HepG2 (cell line): ENCODE results near the gene CHST6. TPM values are rescaled to one million over a fixed set of nuclear protein-coding genes. Genes with fewer than 3 reads are reported as not detected.
A peak's percentile ranks its signal among the peaks of the same experiment; 100 is the strongest.

Experiments
- ARID2 ChIP-seq: sonication (generic); formaldehyde crosslinking; IDR thresholded peaks from 2 replicates; pipeline ENCODE4 v1.8.1; 2022; ENCODE audit warnings: mild to moderate bottlenecking, missing genetic modification reagents, borderline replicate concordance
- BCL6 ChIP-seq: IDR thresholded peaks from 2 replicates; pipeline ENCODE4 v1.6.1; 2016; ENCODE audit warnings: missing genetic modification reagents, missing compliant biosample characterization
- CEBPG ChIP-seq: IDR thresholded peaks from 2 replicates; pipeline ENCODE4 v1.6.1; 2016
- GABPA ChIP-seq, 2 experiments: IDR thresholded peaks; 2 replicates each; pipeline ENCODE4 v1.6.1; 2011 to 2016; ENCODE audit warnings: low read depth in 2 of 2, low read length in 1 of 2, missing biosample characterization in 1 of 2, missing genetic modification characterization in 1 of 2
- GABPB1 ChIP-seq: IDR thresholded peaks from 2 replicates; pipeline ENCODE4 v1.6.1; 2016; ENCODE audit warnings: mild to moderate bottlenecking, missing genetic modification reagents, moderate library complexity, missing compliant biosample characterization
- HNRNPK ChIP-seq: fragments of 200-400 bp; formaldehyde crosslinking; IDR thresholded peaks from 2 replicates; pipeline ENCODE4 v1.6.1; 2018; ENCODE audit warnings: low read length, low read depth, moderate library complexity, mild to moderate bottlenecking; ENCODE audit not compliant: poor library complexity, severe bottlenecking
- KMT2A ChIP-seq: sonication (generic); formaldehyde crosslinking; IDR thresholded peaks from 2 replicates; pipeline ENCODE4 v1.4.0; 2020; ENCODE audit warnings: missing genetic modification reagents
- MLLT10 ChIP-seq: sonication (generic); formaldehyde crosslinking; IDR thresholded peaks from 2 replicates; pipeline ENCODE4 v1.4.0; 2020; ENCODE audit warnings: missing genetic modification reagents
- MYC ChIP-seq: sonication (generic); formaldehyde crosslinking; IDR thresholded peaks from 2 replicates; pipeline ENCODE4 v1.9.0; 2021; ENCODE audit warnings: missing genetic modification reagents, borderline replicate concordance
- NCOR1 ChIP-seq: fragments of 200-600 bp; sonication (generic); IDR thresholded peaks from 2 replicates; pipeline ENCODE4 v1.7.0; 2017; ENCODE audit warnings: antibody characterized with exemption, low read length, borderline replicate concordance
- PAF1 ChIP-seq: IDR thresholded peaks from 2 replicates; pipeline ENCODE4 v1.6.1; 2016; ENCODE audit warnings: missing genetic modification reagents, missing compliant biosample characterization
- PCBP1 ChIP-seq: fragments of 200-400 bp; formaldehyde crosslinking; IDR thresholded peaks from 2 replicates; pipeline ENCODE4 v1.6.1; 2017; ENCODE audit warnings: mild to moderate bottlenecking, low read depth, low read length, borderline replicate concordance
- POLR2A ChIP-seq, 2 experiments: IDR thresholded peaks; 2 replicates each; pipeline ENCODE4 v1.6.1; 2011; ENCODE audit warnings: low read depth in 2 of 2, low read length in 2 of 2, mild to moderate bottlenecking in 1 of 2, moderate library complexity in 1 of 2; ENCODE audit not compliant: insufficient read depth in 1 of 2
- RFX1 ChIP-seq: fragments of 450-650 bp; IDR thresholded peaks from 2 replicates; pipeline ENCODE4 v1.6.1; 2017
- SIX1 ChIP-seq: sonication (generic); formaldehyde crosslinking; IDR thresholded peaks from 2 replicates; pipeline ENCODE4 v1.4.0; 2020; ENCODE audit warnings: missing genetic modification reagents, borderline replicate concordance
- SOX6 ChIP-seq, 2 experiments: fragments of 450-650 bp in 1 of 2; sonication (generic) in 1 of 2; formaldehyde crosslinking in 1 of 2; IDR thresholded peaks; 2 replicates each; pipeline versions ENCODE4 v1.4.0 to v1.6.1; 2017 to 2020; ENCODE audit warnings: antibody characterized with exemption in 1 of 2, mild to moderate bottlenecking in 1 of 2, missing genetic modification reagents in 1 of 2
- TFE3 ChIP-seq: IDR thresholded peaks from 2 replicates; pipeline ENCODE4 v1.6.1; 2016
- TRAFD1 ChIP-seq: sonication (generic); formaldehyde crosslinking; IDR thresholded peaks from 2 replicates; pipeline ENCODE4 v1.5.1; 2020; ENCODE audit warnings: missing genetic modification reagents, mild to moderate bottlenecking, borderline replicate concordance
- ZBTB7A ChIP-seq: sonication (generic); formaldehyde crosslinking; IDR thresholded peaks from 2 replicates; pipeline ENCODE4 v1.8.0; 2022; ENCODE audit warnings: mild to moderate bottlenecking, missing genetic modification reagents
- ZNF253 ChIP-seq: sonication (generic); formaldehyde crosslinking; IDR thresholded peaks from 2 replicates; pipeline ENCODE4 v1.8.0; 2022; ENCODE audit warnings: mild to moderate bottlenecking, missing genetic modification reagents, borderline replicate concordance
- ZNF317 ChIP-seq: sonication (generic); formaldehyde crosslinking; IDR thresholded peaks from 2 replicates; pipeline ENCODE4 v1.5.0; 2020; ENCODE audit warnings: mild to moderate bottlenecking, missing genetic modification reagents
- ZNF512B ChIP-seq: sonication (generic); formaldehyde crosslinking; IDR thresholded peaks from 2 replicates; pipeline ENCODE4 v1.5.1; 2020; ENCODE audit warnings: missing genetic modification reagents, mild to moderate bottlenecking, borderline replicate concordance
- ZNF768 ChIP-seq: sonication (generic); formaldehyde crosslinking; IDR thresholded peaks from 2 replicates; pipeline ENCODE4 v1.4.0; 2020; ENCODE audit warnings: missing genetic modification reagents
- polyA plus RNA-seq, 8 experiments: library from polyadenylated mRNA; depleted of rRNA in 3 of 8; stranded (reverse) in 7 of 8; unstranded in 1 of 8; fragments of >200 nt; fragmentation: Illumina TruSeq in 4 of 8; extraction: Trizol in 4 of 8; gene quantifications; 2 replicates each; pipeline versions ENCODE4 v1.2.1 to v1.2.3, GENCODE V29; 2011 to 2016; ENCODE audit warnings: low read depth in 4 of 8, missing spikeins in 1 of 8, mixed read lengths in 1 of 8; ENCODE audit not compliant: insufficient read depth in 1 of 8
- total RNA-seq, 5 experiments: library from RNA; depleted of rRNA; stranded (reverse); fragments of >200 nt; fragmentation: Illumina TruSeq; extraction: Trizol; gene quantifications; 2 replicates each; pipeline ENCODE4 v1.2.3, GENCODE V29; 2016; ENCODE audit warnings: low read depth in 1 of 5
- TF ChIP-seq, protein P1 (sequence below): sonication (generic); formaldehyde crosslinking; IDR thresholded peaks from 2 replicates; pipeline ENCODE4 v1.4.0; 2020; ENCODE audit warnings: missing genetic modification reagents

Gene CHST6
- total and polyA plus RNA-seq, 2 of the 13 experiments (the other 11 are each of a cell fraction or from before 2014, with no cell fraction given): 0.18 to 0.91 TPM

GRCh38 chr16:75506574-75506973 lies 11.3 kb upstream of the CHST6 start (continued):
- TF ChIP-seq, protein P1, sequence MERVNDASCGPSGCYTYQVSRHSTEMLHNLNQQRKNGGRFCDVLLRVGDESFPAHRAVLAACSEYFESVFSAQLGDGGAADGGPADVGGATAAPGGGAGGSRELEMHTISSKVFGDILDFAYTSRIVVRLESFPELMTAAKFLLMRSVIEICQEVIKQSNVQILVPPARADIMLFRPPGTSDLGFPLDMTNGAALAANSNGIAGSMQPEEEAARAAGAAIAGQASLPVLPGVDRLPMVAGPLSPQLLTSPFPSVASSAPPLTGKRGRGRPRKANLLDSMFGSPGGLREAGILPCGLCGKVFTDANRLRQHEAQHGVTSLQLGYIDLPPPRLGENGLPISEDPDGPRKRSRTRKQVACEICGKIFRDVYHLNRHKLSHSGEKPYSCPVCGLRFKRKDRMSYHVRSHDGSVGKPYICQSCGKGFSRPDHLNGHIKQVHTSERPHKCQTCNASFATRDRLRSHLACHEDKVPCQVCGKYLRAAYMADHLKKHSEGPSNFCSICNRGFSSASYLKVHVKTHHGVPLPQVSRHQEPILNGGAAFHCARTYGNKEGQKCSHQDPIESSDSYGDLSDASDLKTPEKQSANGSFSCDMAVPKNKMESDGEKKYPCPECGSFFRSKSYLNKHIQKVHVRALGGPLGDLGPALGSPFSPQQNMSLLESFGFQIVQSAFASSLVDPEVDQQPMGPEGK (CRISPR knock-in tag): peak; percentile 26; the same call in 1 of the 2 replicates
- TF ChIP-seq HNRNPK (no peak), BCL6 (CRISPR knock-in tag) (0 out of 2 replicates have a peak, but pooled peaks have one; percentile 15), ZNF317 (CRISPR knock-in tag) (no peak), RFX1 (no peak), ZNF768 (no peak), PCBP1 (no peak), ZNF512B (no peak), POLR2A (IDR thresholded peaks at IDR 0.05; ENCODE audit: insufficient read depth in 1 of 2, low read depth in 2 of 2, low read length in 2 of 2) (no peak), ARID2 (CRISPR knock-in tag) (no peak), ZBTB7A (no peak), KMT2A (CRISPR knock-in tag) (no peak), TRAFD1 (CRISPR knock-in tag) (no peak), CEBPG (peak; percentile 93), GABPB1 (CRISPR knock-in tag) (peak; percentile 73), TFE3 (CRISPR knock-in tag) (peak; percentile 54; the same call in 1 of the 2 replicates), MYC (no peak), PAF1 (CRISPR knock-in tag) (no peak), SIX1 (CRISPR knock-in tag) (peak; percentile 50; the same call in 1 of the 2 replicates), SOX6 (IDR thresholded peaks at IDR 0.05) (no peak), SOX6 (CRISPR knock-in tag; IDR thresholded peaks at IDR 0.05) (peak; percentile 50; the same call in 1 of the 2 replicates), ZNF253 (no peak), NCOR1 (no peak), GABPA (IDR thresholded peaks at IDR 0.05; ENCODE audit: low read depth, low read length) (peak; percentile 30; the same call in 1 of the 2 replicates), GABPA (CRISPR knock-in tag; IDR thresholded peaks at IDR 0.05; ENCODE audit: low read depth) (peak; percentile 85), MLLT10 (CRISPR knock-in tag) (no peak)
